HepG2 (cell line): Measurements from ENCODE around the gene RAB22A.

Experiments
- CTCF ChIP-seq: sonication (generic); formaldehyde crosslinking; IDR thresholded peaks from 2 replicates; pipeline ENCODE4 v1.5.0; 2020; ENCODE audit warnings: mild to moderate bottlenecking, missing genetic modification reagents, moderate library complexity
- KLF6 ChIP-seq: IDR thresholded peaks from 2 replicates; pipeline ENCODE4 v1.8.0; 2016; ENCODE audit warnings: missing biosample characterization, missing genetic modification reagents
- NR3C1 ChIP-seq: sonication (generic); formaldehyde crosslinking; IDR thresholded peaks from 2 replicates; pipeline ENCODE4 v1.4.0; 2020; ENCODE audit warnings: missing genetic modification reagents
- POLR2A ChIP-seq, 2 experiments: IDR thresholded peaks; 2 replicates each; pipeline ENCODE4 v1.6.1; 2011; ENCODE audit warnings: low read depth in 2 of 2, low read length in 2 of 2, mild to moderate bottlenecking in 1 of 2, moderate library complexity in 1 of 2; ENCODE audit not compliant: insufficient read depth in 1 of 2
- RXRB ChIP-seq: IDR thresholded peaks from 2 replicates; pipeline ENCODE4 v1.6.1; 2016; ENCODE audit warnings: borderline replicate concordance, missing genetic modification reagents, missing compliant biosample characterization
- YY1 ChIP-seq: IDR thresholded peaks from 2 replicates; pipeline ENCODE4 v1.6.1; 2011; ENCODE audit warnings: low read length, low read depth, moderate library complexity, mild to moderate bottlenecking; ENCODE audit not compliant: insufficient read depth, insufficient replicate concordance
- ZNF598 ChIP-seq: sonication (generic); formaldehyde crosslinking; IDR thresholded peaks from 2 replicates; pipeline ENCODE4 v1.5.1; 2020; ENCODE audit warnings: mild to moderate bottlenecking, missing genetic modification reagents, borderline replicate concordance
- TF ChIP-seq, protein P1 (sequence below): sonication (generic); formaldehyde crosslinking; IDR thresholded peaks from 2 replicates; pipeline ENCODE4 v1.8.0; 2022; ENCODE audit warnings: missing genetic modification reagents, mild to moderate bottlenecking, inconsistent platforms, borderline replicate concordance

DNA sequence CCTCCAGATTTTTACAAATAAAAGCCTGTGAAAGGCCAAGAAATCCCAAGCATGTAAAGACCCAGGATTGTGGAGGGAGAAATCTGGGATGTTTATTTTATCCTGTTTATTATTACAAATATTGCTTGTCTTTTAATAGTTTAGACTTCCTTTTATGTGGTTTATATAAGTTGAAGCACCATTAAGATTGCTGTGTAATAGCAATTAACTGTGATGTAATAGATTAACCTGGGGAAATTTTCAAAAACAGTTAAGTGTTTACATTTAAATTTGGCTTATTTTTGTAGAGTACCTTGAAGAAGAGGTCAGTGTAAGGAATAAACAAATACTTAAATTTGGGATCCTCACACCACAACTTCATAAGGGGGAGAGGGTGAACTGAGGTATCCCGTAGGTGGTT, 106.5 kb downstream of the RAB22A start:
- TF ChIP-seq NR3C1 (CRISPR knock-in tag) (no peak), CTCF (CRISPR knock-in tag) (no peak), YY1 (no peak), RXRB (CRISPR knock-in tag) (no peak), KLF6 (CRISPR knock-in tag) (no peak), POLR2A (IDR thresholded peaks at IDR 0.05; ENCODE audit: insufficient read depth in 1 of 2, low read depth in 2 of 2, low read length in 2 of 2) (no peak), ZNF598 (no peak)
- TF ChIP-seq, protein P1, sequence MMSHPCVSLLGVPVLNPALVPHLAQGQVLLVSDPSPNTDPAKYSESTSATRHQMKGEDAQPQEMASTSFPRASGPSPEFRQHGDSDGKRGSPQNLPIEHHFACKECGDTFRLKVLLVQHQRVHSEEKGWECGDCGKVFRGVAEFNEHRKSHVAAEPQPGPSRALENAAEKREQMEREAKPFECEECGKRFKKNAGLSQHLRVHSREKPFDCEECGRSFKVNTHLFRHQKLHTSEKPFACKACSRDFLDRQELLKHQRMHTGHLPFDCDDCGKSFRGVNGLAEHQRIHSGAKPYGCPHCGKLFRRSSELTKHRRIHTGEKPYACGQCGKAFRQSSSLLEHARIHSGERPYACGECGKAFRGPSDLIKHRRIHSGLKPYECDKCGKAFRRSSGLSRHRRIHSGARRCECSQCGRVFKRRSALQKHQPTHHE (CRISPR knock-in tag), result no peak
